H9 (cell line): ENCODE measurements around the gene STK24. TPM values are rescaled to one million over a fixed set of nuclear protein-coding genes. Genes with fewer than 3 reads are reported as not detected.

Experiments used
- DNase-seq: peaks from one replicate; pipeline ENCODE4 v3.0.0-alpha.2; 2017
- H2AFZ ChIP-seq: one replicate; pipeline ENCODE4 v1.6.1; 2013; ENCODE audit warnings: mild to moderate bottlenecking, low read length, control low read depth, moderate library complexity
- H2AK5ac ChIP-seq: 2 replicates; pipeline ENCODE4 v1.6.1; 2013; ENCODE audit warnings: low read length, control low read depth, mixed read lengths; ENCODE audit not compliant: insufficient read length
- H2BK120ac ChIP-seq: one replicate; pipeline ENCODE4 v1.6.1; 2013; ENCODE audit warnings: low read depth, mild to moderate bottlenecking, low read length, control low read depth, inconsistent platforms; ENCODE audit not compliant: poor library complexity, severe bottlenecking
- H2BK12ac ChIP-seq: 2 replicates; pipeline ENCODE4 v1.6.1; 2013; ENCODE audit warnings: low read length, control low read depth, mixed read lengths, low read depth; ENCODE audit not compliant: insufficient read length
- H2BK15ac ChIP-seq: 2 replicates; pipeline ENCODE4 v1.6.1; 2013; ENCODE audit warnings: low read depth, low read length, control low read depth
- H2BK20ac ChIP-seq: one replicate; pipeline ENCODE4 v1.6.1; 2013; ENCODE audit warnings: low read depth, mild to moderate bottlenecking, low read length, control low read depth, inconsistent platforms; ENCODE audit not compliant: poor library complexity, severe bottlenecking
- H2BK5ac ChIP-seq: 2 replicates; pipeline ENCODE4 v1.6.1; 2013; ENCODE audit warnings: low read length, control low read depth, mixed read lengths; ENCODE audit not compliant: insufficient read length
- H3K14ac ChIP-seq: 2 replicates; pipeline ENCODE4 v1.6.1; 2013; ENCODE audit warnings: low read length, control low read depth; ENCODE audit not compliant: insufficient read depth
- H3K18ac ChIP-seq: 2 replicates; pipeline ENCODE4 v1.6.1; 2013; ENCODE audit warnings: low read depth, mild to moderate bottlenecking, mixed read lengths, low read length, control low read depth; ENCODE audit not compliant: insufficient read length
- H3K23ac ChIP-seq: 2 replicates; pipeline ENCODE4 v1.6.1; 2013; ENCODE audit warnings: low read length, control low read depth, mixed read lengths, low read depth; ENCODE audit not compliant: insufficient read length
- H3K23me2 ChIP-seq: 2 replicates; pipeline ENCODE4 v1.6.1; 2013; ENCODE audit warnings: low read depth, mild to moderate bottlenecking, mixed read lengths, low read length, control low read depth; ENCODE audit not compliant: insufficient read length, poor library complexity, severe bottlenecking
- H3K27ac ChIP-seq: 2 replicates; pipeline ENCODE4 v1.5.1; 2013; ENCODE audit warnings: low read length, control low read depth, mixed read lengths, low read depth; ENCODE audit not compliant: insufficient read length
- H3K27me3 ChIP-seq: 2 replicates; pipeline ENCODE4 v1.6.1; 2013; ENCODE audit warnings: low read length, control low read depth, inconsistent platforms; ENCODE audit not compliant: insufficient read depth
- H3K4ac ChIP-seq: 2 replicates; pipeline ENCODE4 v1.6.1; 2013; ENCODE audit warnings: low read depth, mild to moderate bottlenecking, control low read depth, inconsistent platforms, low read length, moderate library complexity
- H3K4me1 ChIP-seq: 2 replicates; pipeline ENCODE4 v1.6.1; 2013; ENCODE audit warnings: low read length, control low read depth, inconsistent platforms; ENCODE audit not compliant: insufficient read depth
- H3K4me2 ChIP-seq: 2 replicates; pipeline ENCODE4 v1.6.1; 2013; ENCODE audit warnings: low read length, control low read depth, mixed read lengths; ENCODE audit not compliant: insufficient read length, insufficient read depth
- H3K56ac ChIP-seq: 2 replicates; pipeline ENCODE4 v1.6.1; 2013; ENCODE audit warnings: low read depth, mild to moderate bottlenecking, mixed read lengths, low read length, control low read depth; ENCODE audit not compliant: insufficient read length
- H3K79me1 ChIP-seq: 2 replicates; pipeline ENCODE4 v1.6.1; 2013; ENCODE audit warnings: low read depth, mild to moderate bottlenecking, moderate library complexity, low read length, control low read depth, inconsistent platforms; ENCODE audit not compliant: insufficient read depth, poor library complexity, severe bottlenecking
- H3K79me2 ChIP-seq: 2 replicates; pipeline ENCODE4 v1.6.1; 2013; ENCODE audit warnings: low read length, control low read depth, inconsistent platforms; ENCODE audit not compliant: insufficient read depth
- H3K9ac ChIP-seq: 2 replicates; pipeline ENCODE4 v1.6.1; 2013; ENCODE audit warnings: low read length, control low read depth, mixed read lengths; ENCODE audit not compliant: insufficient read length; ENCODE audit errors: extremely low read depth
- H3K9me3 ChIP-seq: one replicate; pipeline ENCODE4 v1.6.1; 2013; ENCODE audit warnings: low read depth, low read length, inconsistent platforms; ENCODE audit not compliant: control insufficient read depth
- H3T11ph ChIP-seq: one replicate; pipeline ENCODE4 v1.6.1; 2013; ENCODE audit warnings: mild to moderate bottlenecking, low read length, control low read depth, inconsistent platforms
- H4K20me1 ChIP-seq: one replicate; pipeline ENCODE4 v1.6.1; 2013; ENCODE audit not compliant: control insufficient read depth, insufficient read length, insufficient read depth
- H4K5ac ChIP-seq: 2 replicates; pipeline ENCODE4 v1.6.1; 2013; ENCODE audit warnings: low read depth, mild to moderate bottlenecking, mixed read lengths, low read length, control low read depth; ENCODE audit not compliant: insufficient read length
- H4K8ac ChIP-seq: replicated peaks from 2 replicates; pipeline ENCODE4 v1.6.1; 2013; ENCODE audit warnings: low read length, control low read depth, mixed read lengths, low read depth; ENCODE audit not compliant: insufficient read length
- H4K91ac ChIP-seq: 2 replicates; pipeline ENCODE4 v1.6.1; 2013; ENCODE audit warnings: low read depth, mild to moderate bottlenecking, moderate library complexity, mixed read lengths, low read length, control low read depth; ENCODE audit not compliant: insufficient read length
- H3K27ac Mint-ChIP-seq, 3 experiments: 2 replicates in 2 of 3; 3 replicates in 1 of 3; pipeline ENCODE4 v1.8.0; 2020 to 2021; ENCODE audit warnings: mixed read lengths in 3 of 3, mild to moderate bottlenecking in 1 of 3, moderate library complexity in 1 of 3
- H3K27me3 Mint-ChIP-seq: 2 replicates; pipeline ENCODE4 v1.8.0; 2021; ENCODE audit warnings: low read depth, mild to moderate bottlenecking, moderate library complexity, mixed read lengths
- H3K36me3 Mint-ChIP-seq, 3 experiments: 2 replicates in 2 of 3; 3 replicates in 1 of 3; pipeline ENCODE4 v1.8.0; 2020 to 2021; ENCODE audit warnings: low read depth in 3 of 3, mixed read lengths in 3 of 3; ENCODE audit not compliant: insufficient read depth in 1 of 3
- H3K4me1 Mint-ChIP-seq, 2 experiments: 2 replicates each; pipeline ENCODE4 v1.8.0; 2020; ENCODE audit warnings: mixed read lengths in 2 of 2
- H3K4me3 Mint-ChIP-seq, 2 experiments: 2 replicates in 1 of 2; 3 replicates in 1 of 2; pipeline ENCODE4 v1.8.0; 2020 to 2021; ENCODE audit warnings: mild to moderate bottlenecking in 2 of 2, mixed read lengths in 2 of 2, moderate library complexity in 1 of 2
- H3K9me3 Mint-ChIP-seq, 2 experiments: 2 replicates in 1 of 2; 3 replicates in 1 of 2; pipeline ENCODE4 v1.8.0; 2020; ENCODE audit warnings: mild to moderate bottlenecking in 2 of 2, mixed read lengths in 2 of 2, moderate library complexity in 1 of 2
- WGBS: extraction: QIAGEN DNeasy Blood & Tissue Kit; methylation state at CpG from one replicate; pipeline ENCODE4 v1.1.7; 2013; ENCODE audit warnings: missing lambda C conversion rate, low lambda C conversion rate, mixed read lengths; ENCODE audit not compliant: insufficient read length; ENCODE audit errors: extremely low coverage; 5-methylcytosine and 5-hydroxymethylcytosine counted together
- total RNA-seq: library from RNA; stranded (reverse); gene quantifications from 2 replicates; pipeline ENCODE4 v1.2.1, GENCODE V29; 2021
- TF ChIP-seq, protein P1 (sequence below): fragments of 200-600 bp; sonication (generic); conservative IDR thresholded peaks from 3 replicates; pipeline ENCODE4 v1.8.0; 2021; ENCODE audit warnings: antibody characterized with exemption, mild to moderate bottlenecking

Gene STK24
- total RNA-seq, 1 experiment from 2014 or later: 134 TPM

DNA sequence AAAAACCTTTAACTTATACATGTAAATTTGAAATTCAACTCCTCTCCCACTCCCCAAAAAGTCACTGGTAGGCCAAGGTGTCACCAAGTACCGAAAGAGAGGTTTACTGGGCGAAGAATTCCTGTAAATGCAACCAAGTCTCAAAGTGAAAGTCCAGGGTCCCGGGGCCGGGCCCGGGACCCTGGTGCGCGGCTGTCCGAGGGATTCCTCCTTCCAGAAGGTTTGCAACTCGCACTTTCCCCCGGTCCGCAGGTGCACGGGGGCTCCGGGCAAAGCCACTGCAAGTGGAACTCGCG is 1.1 kb downstream of the STK24 start:
- Histone ChIP-seq H4K91ac (no peak overlapping the region), H4K20me1 (no peaks in the 10 kb centered on the region), H4K8ac (no peak overlapping the region), H3K9me3 (no peaks in the 10 kb centered on the region), H3K4ac (no peak overlapping the region), H3K18ac (peak overlapping the region; percentile 67), H3K14ac (peak overlapping the region; percentile 82; the same call in 1 of the 2 replicates), H4K5ac (no peak overlapping the region), H2BK12ac (no peak overlapping the region), H3K27me3 (no peaks in the 10 kb centered on the region), H3K79me1 (no peaks in the 10 kb centered on the region), H3T11ph (no peak overlapping the region), H2BK15ac (no peak overlapping the region), H3K56ac (no peak overlapping the region), H3K9ac (peak overlapping the region; percentile 84), H2BK20ac (no peak overlapping the region), H2BK5ac (no peak overlapping the region), H2AFZ (no peak overlapping the region), H3K23ac (no peak overlapping the region), H3K23me2 (peaks cover 12% of the 10 kb centered on the region), H2AK5ac (no peak overlapping the region), H3K79me2 (peaks cover 36% of the 10 kb centered on the region; the same call in 1 of the 2 replicates), H3K27ac (no peak overlapping the region), H3K4me1 (peaks cover 9% of the 10 kb centered on the region; the same call in 1 of the 2 replicates), H2BK120ac (peak overlapping the region; percentile 3), H3K4me2 (peak overlapping the region; percentile 98)
- Mint-ChIP-seq H3K27ac (peak overlapping the region in 2 of 3 experiments; percentile 87 to 92; a peak in 6 of 7 replicates), H3K9me3 (no peaks in the 10 kb centered on the region), H3K27me3 (no peaks in the 10 kb centered on the region; the same call in 1 of the 2 replicates), H3K36me3 (peaks cover 0 to 3% (median 2%) of the 10 kb centered on the region in 3 experiments; a peak in 3 of 7 replicates), H3K4me1 (peaks cover 60 to 64% of the 10 kb centered on the region in 2 experiments), H3K4me3 (peak overlapping the region; percentile 87 to 94)
- no peak for DNase-seq
- TF ChIP-seq, protein P1, sequence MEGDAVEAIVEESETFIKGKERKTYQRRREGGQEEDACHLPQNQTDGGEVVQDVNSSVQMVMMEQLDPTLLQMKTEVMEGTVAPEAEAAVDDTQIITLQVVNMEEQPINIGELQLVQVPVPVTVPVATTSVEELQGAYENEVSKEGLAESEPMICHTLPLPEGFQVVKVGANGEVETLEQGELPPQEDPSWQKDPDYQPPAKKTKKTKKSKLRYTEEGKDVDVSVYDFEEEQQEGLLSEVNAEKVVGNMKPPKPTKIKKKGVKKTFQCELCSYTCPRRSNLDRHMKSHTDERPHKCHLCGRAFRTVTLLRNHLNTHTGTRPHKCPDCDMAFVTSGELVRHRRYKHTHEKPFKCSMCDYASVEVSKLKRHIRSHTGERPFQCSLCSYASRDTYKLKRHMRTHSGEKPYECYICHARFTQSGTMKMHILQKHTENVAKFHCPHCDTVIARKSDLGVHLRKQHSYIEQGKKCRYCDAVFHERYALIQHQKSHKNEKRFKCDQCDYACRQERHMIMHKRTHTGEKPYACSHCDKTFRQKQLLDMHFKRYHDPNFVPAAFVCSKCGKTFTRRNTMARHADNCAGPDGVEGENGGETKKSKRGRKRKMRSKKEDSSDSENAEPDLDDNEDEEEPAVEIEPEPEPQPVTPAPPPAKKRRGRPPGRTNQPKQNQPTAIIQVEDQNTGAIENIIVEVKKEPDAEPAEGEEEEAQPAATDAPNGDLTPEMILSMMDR: no peak
- WGBS: no CpG with 5 or more reads among the region's 15 CpGs
